ENCODE measurements around the gene DPF3.

DPF3 gene

GRCh38 chr14:72610831-72611200 is 283.1 kb downstream of the DPF3 start:
- no peaks in the 10 kb centered on the region for H3K36me3 Mint-ChIP-seq (ENCODE audit: low read depth)
- no peak overlapping the region for H3K4me3 Mint-ChIP-seq
- intact Hi-C loops (cut with micrococcal nuclease) = no loop called here
- no peak overlapping the region for H3K27ac Mint-ChIP-seq
- no peaks in the 10 kb centered on the region for H3K9me3 Mint-ChIP-seq
- H3K27me3 Mint-ChIP-seq = peaks cover 6% of the 10 kb centered on the region
- no peaks in the 10 kb centered on the region for H3K4me1 Mint-ChIP-seq (ENCODE audit: low read depth)

- Mint-ChIP-seq H3K4me1 (ENCODE audit: low read depth) (no peaks in the 10 kb centered on the region), H3K27ac (no peak overlapping the region), H3K4me3 (no peak overlapping the region), H3K36me3 (ENCODE audit: low read depth) (no peaks in the 10 kb centered on the region), H3K27me3 (peaks cover 6% of the 10 kb centered on the region), H3K9me3 (no peaks in the 10 kb centered on the region)
- intact Hi-C loops (cut with micrococcal nuclease) = no loop called here
Observed at GRCh38 chr14:72610096-72610830, 283.6 kb downstream of the DPF3 start.

- Mint-ChIP-seq H3K9me3 (no peaks in the 10 kb centered on the region), H3K27me3 (peaks cover 10% of the 10 kb centered on the region), H3K27ac (no peak overlapping the region), H3K4me3 (no peak overlapping the region), H3K36me3 (ENCODE audit: low read depth) (no peaks in the 10 kb centered on the region), H3K4me1 (ENCODE audit: low read depth) (no peaks in the 10 kb centered on the region)
- intact Hi-C loops (cut with micrococcal nuclease) = no loop called here
Observed at GRCh38 chr14:72609205-72609916, 284.5 kb downstream of the DPF3 start.

GRCh38 chr14:72608391-72609204 is 285.3 kb downstream of the DPF3 start:
- H3K27me3 Mint-ChIP-seq = peaks cover 8% of the 10 kb centered on the region
- no peaks in the 10 kb centered on the region for H3K4me1 Mint-ChIP-seq (ENCODE audit: low read depth)
- intact Hi-C loops (cut with micrococcal nuclease) = no loop called here
- H3K9me3 Mint-ChIP-seq = no peaks in the 10 kb centered on the region
- no peaks in the 10 kb centered on the region for H3K36me3 Mint-ChIP-seq (ENCODE audit: low read depth)
- H3K4me3 Mint-ChIP-seq = no peak overlapping the region
- H3K27ac Mint-ChIP-seq = no peak overlapping the region

GRCh38 chr14:72607386-72608130 is 286.3 kb downstream of the DPF3 start:
- Mint-ChIP-seq H3K27ac (no peak overlapping the region), H3K9me3 (no peaks in the 10 kb centered on the region), H3K27me3 (peaks cover 10% of the 10 kb centered on the region), H3K4me1 (ENCODE audit: low read depth) (no peaks in the 10 kb centered on the region), H3K36me3 (ENCODE audit: low read depth) (no peaks in the 10 kb centered on the region), H3K4me3 (no peak overlapping the region)
- intact Hi-C loops (cut with micrococcal nuclease) = no loop called here

GRCh38 chr14:72606879-72607278 is 287.0 kb downstream of the DPF3 start:
- H3K27me3 Mint-ChIP-seq = peaks cover 10% of the 10 kb centered on the region
- no peak overlapping the region for H3K27ac Mint-ChIP-seq
- H3K9me3 Mint-ChIP-seq = no peaks in the 10 kb centered on the region
- intact Hi-C loops (cut with micrococcal nuclease) = no loop called here
- no peak overlapping the region for H3K4me3 Mint-ChIP-seq
- no peaks in the 10 kb centered on the region for H3K4me1 Mint-ChIP-seq (ENCODE audit: low read depth)
- no peaks in the 10 kb centered on the region for H3K36me3 Mint-ChIP-seq (ENCODE audit: low read depth)

GRCh38 chr14:72605921-72606220 is 288.0 kb downstream of the DPF3 start:
- Mint-ChIP-seq H3K9me3 (no peaks in the 10 kb centered on the region), H3K4me1 (ENCODE audit: low read depth) (no peaks in the 10 kb centered on the region), H3K27ac (no peak overlapping the region), H3K27me3 (peaks cover 17% of the 10 kb centered on the region), H3K36me3 (ENCODE audit: low read depth) (no peaks in the 10 kb centered on the region), H3K4me3 (no peak overlapping the region)
- intact Hi-C loops (cut with micrococcal nuclease) = no loop called here

GRCh38 chr14:72605096-72605920 is 288.6 kb downstream of the DPF3 start:
- Mint-ChIP-seq H3K27ac (no peak overlapping the region), H3K4me3 (no peak overlapping the region), H3K36me3 (ENCODE audit: low read depth) (no peaks in the 10 kb centered on the region), H3K9me3 (no peaks in the 10 kb centered on the region), H3K4me1 (ENCODE audit: low read depth) (peaks cover 5% of the 10 kb centered on the region), H3K27me3 (peaks cover 20% of the 10 kb centered on the region)
- intact Hi-C loops (cut with micrococcal nuclease) = no loop called here

GRCh38 chr14:72604133-72604532 is 289.8 kb downstream of the DPF3 start:
- Mint-ChIP-seq H3K9me3 (no peaks in the 10 kb centered on the region), H3K4me1 (ENCODE audit: low read depth) (peaks cover 5% of the 10 kb centered on the region), H3K27me3 (peaks cover 20% of the 10 kb centered on the region), H3K36me3 (ENCODE audit: low read depth) (no peaks in the 10 kb centered on the region), H3K4me3 (no peak overlapping the region), H3K27ac (no peak overlapping the region)
- intact Hi-C loops (cut with micrococcal nuclease) = no loop called here

GRCh38 chr14:72603639-72604038 is 290.3 kb downstream of the DPF3 start:
- H3K27ac Mint-ChIP-seq = no peak overlapping the region
- peaks cover 5% of the 10 kb centered on the region for H3K4me1 Mint-ChIP-seq (ENCODE audit: low read depth)
- H3K27me3 Mint-ChIP-seq = peaks cover 20% of the 10 kb centered on the region

GRCh38 chr14:72600551-72601330 is 293.2 kb downstream of the DPF3 start:
- intact Hi-C loops (cut with micrococcal nuclease) = no loop called here
- Mint-ChIP-seq H3K9me3 (no peaks in the 10 kb centered on the region), H3K27me3 (peaks cover 36% of the 10 kb centered on the region), H3K27ac (no peak overlapping the region), H3K36me3 (ENCODE audit: low read depth) (no peaks in the 10 kb centered on the region), H3K4me1 (ENCODE audit: low read depth) (peaks cover 5% of the 10 kb centered on the region), H3K4me3 (no peak overlapping the region)

More at GRCh38 chr14:72603639-72604038, 290.3 kb downstream of the DPF3 start:
- no peak overlapping the region for H3K4me3 Mint-ChIP-seq
- no peaks in the 10 kb centered on the region for H3K9me3 Mint-ChIP-seq
- no peaks in the 10 kb centered on the region for H3K36me3 Mint-ChIP-seq (ENCODE audit: low read depth)
- intact Hi-C loops (cut with micrococcal nuclease) = no loop called here

GRCh38 chr14:72599579-72600470 is 294.1 kb downstream of the DPF3 start:
- H3K27ac Mint-ChIP-seq = no peak overlapping the region

More at GRCh38 chr14:72599579-72600470, 294.1 kb downstream of the DPF3 start:
- Mint-ChIP-seq H3K36me3 (ENCODE audit: low read depth) (no peaks in the 10 kb centered on the region), H3K27me3 (peaks cover 36% of the 10 kb centered on the region), H3K4me1 (ENCODE audit: low read depth) (peaks cover 5% of the 10 kb centered on the region), H3K4me3 (no peak overlapping the region), H3K9me3 (no peaks in the 10 kb centered on the region)
- intact Hi-C loops (cut with micrococcal nuclease) = no loop called here

Measured in dendritic cell treated with granulocyte-macrophage colony-stimulating factor and Interleukin-4, amounts not matched to agents 40 ng/mL and 50 ng/mL, for 4 days (primary cell).